Liver (tissue), 9 donors: ENCODE results near the gene NAP1L1. TPM values are rescaled to one million over a fixed set of nuclear protein-coding genes. Genes with fewer than 3 reads are reported as not detected.

ENCODE experiments used
- DNase-seq: peaks from one replicate; pipeline ENCODE4 v3.0.0-alpha.2; 2017; ENCODE audit warnings: low spot score
- H3K27ac ChIP-seq, 2 donors: one replicate each; pipeline ENCODE4 v1.7.0; 2013; ENCODE audit warnings: inconsistent platforms in 2 of 2, low read length in 2 of 2, control low read depth in 1 of 2, low read depth in 1 of 2, mild to moderate bottlenecking in 1 of 2
- H3K27me3 ChIP-seq, 4 donors: one replicate each; pipeline versions ENCODE4 v1.6.1 to v1.7.0; 2013; ENCODE audit warnings: low read length in 3 of 4, inconsistent platforms in 1 of 4, mild to moderate bottlenecking in 1 of 4, moderate library complexity in 1 of 4; ENCODE audit not compliant: control insufficient read depth in 4 of 4, insufficient read depth in 4 of 4
- H3K36me3 ChIP-seq, 4 donors: one replicate each; pipeline versions ENCODE4 v1.6.1 to v1.7.0; 2013; ENCODE audit warnings: low read length in 3 of 4, mild to moderate bottlenecking in 3 of 4, low read depth in 1 of 4, moderate library complexity in 1 of 4; ENCODE audit not compliant: control insufficient read depth in 4 of 4, insufficient read depth in 3 of 4
- H3K4me1 ChIP-seq, 4 donors: one replicate each; pipeline versions ENCODE4 v1.6.1 to v1.7.0; 2013; ENCODE audit warnings: low read length in 3 of 4, mild to moderate bottlenecking in 3 of 4, moderate library complexity in 1 of 4; ENCODE audit not compliant: control insufficient read depth in 4 of 4, insufficient read depth in 4 of 4
- H3K4me3 ChIP-seq, 3 donors: one replicate each; pipeline versions ENCODE4 v1.6.1 to v1.7.0; 2013; ENCODE audit warnings: low read length in 3 of 3, control low read depth in 1 of 3, low read depth in 1 of 3, mild to moderate bottlenecking in 1 of 3
- H3K9ac ChIP-seq, 2 donors: one replicate each; pipeline ENCODE4 v1.7.0; 2013; ENCODE audit warnings: low read length in 2 of 2, mild to moderate bottlenecking in 2 of 2, moderate library complexity in 2 of 2, control low read depth in 1 of 2, low read depth in 1 of 2
- H3K9me3 ChIP-seq, 4 donors: one replicate each; pipeline versions ENCODE4 v1.6.1 to v1.7.0; 2013; ENCODE audit warnings: low read length in 3 of 4; ENCODE audit not compliant: control insufficient read depth in 4 of 4
- EGR1 ChIP-seq, 2 donors: IDR thresholded peaks; 2 replicates each; pipeline ENCODE4 v1.6.1; 2016 to 2018; ENCODE audit warnings: antibody characterized with exemption in 2 of 2, low read depth in 2 of 2
- FOXA1 ChIP-seq: IDR thresholded peaks from 2 replicates; pipeline ENCODE4 v1.6.1; 2016; ENCODE audit warnings: antibody characterized with exemption
- GABPA ChIP-seq, 2 donors: IDR thresholded peaks in 1 of 2; conservative IDR thresholded peaks in 1 of 2; 2 replicates each; pipeline ENCODE4 v1.6.1; 2016; ENCODE audit warnings: antibody characterized with exemption in 2 of 2, mild to moderate bottlenecking in 1 of 2, moderate library complexity in 1 of 2
- HNF4G ChIP-seq: IDR thresholded peaks from 2 replicates; pipeline ENCODE4 v1.6.1; 2016; ENCODE audit warnings: antibody characterized with exemption
- NR2F2 ChIP-seq: IDR thresholded peaks from 2 replicates; pipeline ENCODE4 v1.6.1; 2016; ENCODE audit warnings: antibody characterized with exemption
- RAD21 ChIP-seq, 2 donors: IDR thresholded peaks; 2 replicates each; pipeline ENCODE4 v1.6.1; 2016; ENCODE audit warnings: antibody characterized with exemption in 2 of 2, mild to moderate bottlenecking in 2 of 2
- RXRA ChIP-seq, 2 donors: IDR thresholded peaks; 2 replicates each; pipeline ENCODE4 v1.6.1; 2017 to 2018; ENCODE audit warnings: antibody characterized with exemption in 2 of 2, mild to moderate bottlenecking in 1 of 2
- SP1 ChIP-seq: IDR thresholded peaks from 2 replicates; pipeline ENCODE4 v1.6.1; 2018; ENCODE audit warnings: antibody characterized with exemption, mild to moderate bottlenecking
- TAF1 ChIP-seq: conservative IDR thresholded peaks from 2 replicates; pipeline ENCODE4 v1.6.1; 2016; ENCODE audit warnings: antibody characterized with exemption, mild to moderate bottlenecking
- YY1 ChIP-seq: IDR thresholded peaks from 2 replicates; pipeline ENCODE4 v1.6.1; 2016; ENCODE audit warnings: antibody characterized with exemption, mild to moderate bottlenecking
- WGBS: extraction: QIAGEN DNeasy Blood & Tissue Kit; methylation state at CpG from one replicate; pipeline ENCODE4 v1.1.7; 2013; 5-methylcytosine and 5-hydroxymethylcytosine counted together
- polyA plus RNA-seq, 2 donors: library from polyadenylated mRNA; stranded (reverse) in 1 of 2; unstranded in 1 of 2; fragments of 200-250 nt in 1 of 2; fragments of >200 nt in 1 of 2; fragmentation: Nextera tagmentation in 1 of 2; extraction: Ambion mirVana in 1 of 2; gene quantifications; one replicate each; pipeline versions ENCODE4 v1.2.1 to v1.2.3, GENCODE V29; 2013 to 2015
- total RNA-seq, 2 donors: library from RNA; depleted of rRNA; stranded (reverse); fragments of >200 nt; gene quantifications; one replicate each; pipeline ENCODE4 v1.2.3, GENCODE V29; 2014
- TF ChIP-seq, protein P1 (sequence below): IDR thresholded peaks from 2 replicates; pipeline ENCODE4 v1.6.1; 2016; ENCODE audit warnings: antibody characterized with exemption, mild to moderate bottlenecking
- TF ChIP-seq, protein P2 (sequence below): fragments of 150-350 bp; IDR thresholded peaks from 2 replicates; pipeline ENCODE4 v1.5.1; 2017; ENCODE audit warnings: improper control_type of control experiment, low read depth, low read length; ENCODE audit not compliant: missing input control
- TF ChIP-seq, protein P3 (sequence below): IDR thresholded peaks from 2 replicates; pipeline ENCODE4 v1.6.1; 2016; ENCODE audit warnings: antibody characterized with exemption
- donor health status: healthy.
- donor health status: healthy.
- donor health status: healthy.
- donor health status: healthy.
- donor health status: healthy.

NAP1L1 gene
- total and polyA plus RNA-seq, 4 donors = 36.6 to 74.7 (median 42.4) TPM

DNA sequence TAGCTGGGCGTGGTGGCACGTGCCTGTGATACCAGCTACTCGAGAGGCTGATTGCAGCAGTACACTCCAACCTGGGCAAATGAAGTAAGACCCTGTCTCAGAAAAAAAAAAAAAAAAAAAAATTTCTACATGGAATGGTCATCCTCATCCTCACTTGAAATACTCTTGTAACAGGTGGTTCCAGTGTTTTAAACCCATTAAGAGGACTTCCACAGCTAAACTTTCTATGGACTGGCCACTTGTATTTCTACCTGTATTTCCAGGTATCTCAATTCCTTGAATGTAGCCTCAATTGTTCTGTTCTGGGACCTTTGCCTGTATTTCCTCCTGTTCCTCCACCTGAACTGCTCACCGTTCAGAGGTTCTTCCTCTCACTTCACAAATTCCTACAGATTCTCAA is 41.1 kb downstream of the NAP1L1 start:
- no peaks in the 10 kb centered on the region for H3K9me3 ChIP-seq
- TF ChIP-seq RXRA (IDR thresholded peaks at IDR 0.05) (no peak), YY1 (no peak), EGR1 (IDR thresholded peaks at IDR 0.05; ENCODE audit: low read depth in 2 of 2) (no peak)
- TF ChIP-seq, protein P1, sequence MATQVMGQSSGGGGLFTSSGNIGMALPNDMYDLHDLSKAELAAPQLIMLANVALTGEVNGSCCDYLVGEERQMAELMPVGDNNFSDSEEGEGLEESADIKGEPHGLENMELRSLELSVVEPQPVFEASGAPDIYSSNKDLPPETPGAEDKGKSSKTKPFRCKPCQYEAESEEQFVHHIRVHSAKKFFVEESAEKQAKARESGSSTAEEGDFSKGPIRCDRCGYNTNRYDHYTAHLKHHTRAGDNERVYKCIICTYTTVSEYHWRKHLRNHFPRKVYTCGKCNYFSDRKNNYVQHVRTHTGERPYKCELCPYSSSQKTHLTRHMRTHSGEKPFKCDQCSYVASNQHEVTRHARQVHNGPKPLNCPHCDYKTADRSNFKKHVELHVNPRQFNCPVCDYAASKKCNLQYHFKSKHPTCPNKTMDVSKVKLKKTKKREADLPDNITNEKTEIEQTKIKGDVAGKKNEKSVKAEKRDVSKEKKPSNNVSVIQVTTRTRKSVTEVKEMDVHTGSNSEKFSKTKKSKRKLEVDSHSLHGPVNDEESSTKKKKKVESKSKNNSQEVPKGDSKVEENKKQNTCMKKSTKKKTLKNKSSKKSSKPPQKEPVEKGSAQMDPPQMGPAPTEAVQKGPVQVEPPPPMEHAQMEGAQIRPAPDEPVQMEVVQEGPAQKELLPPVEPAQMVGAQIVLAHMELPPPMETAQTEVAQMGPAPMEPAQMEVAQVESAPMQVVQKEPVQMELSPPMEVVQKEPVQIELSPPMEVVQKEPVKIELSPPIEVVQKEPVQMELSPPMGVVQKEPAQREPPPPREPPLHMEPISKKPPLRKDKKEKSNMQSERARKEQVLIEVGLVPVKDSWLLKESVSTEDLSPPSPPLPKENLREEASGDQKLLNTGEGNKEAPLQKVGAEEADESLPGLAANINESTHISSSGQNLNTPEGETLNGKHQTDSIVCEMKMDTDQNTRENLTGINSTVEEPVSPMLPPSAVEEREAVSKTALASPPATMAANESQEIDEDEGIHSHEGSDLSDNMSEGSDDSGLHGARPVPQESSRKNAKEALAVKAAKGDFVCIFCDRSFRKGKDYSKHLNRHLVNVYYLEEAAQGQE = no peak
- 97% methylated on average over 4 of the region's 4 CpGs for WGBS
- H3K4me3 ChIP-seq = no peak overlapping the region
- H3K36me3 ChIP-seq = peaks cover 0 to 5% (median 0%) of the 10 kb centered on the region in 4 donors
- H3K4me1 ChIP-seq = no peaks in the 10 kb centered on the region
- no peak overlapping the region for H3K9ac ChIP-seq
- DNase-seq = no peak
- H3K27me3 ChIP-seq = no peaks in the 10 kb centered on the region
- H3K27ac ChIP-seq = no peak overlapping the region

DNA sequence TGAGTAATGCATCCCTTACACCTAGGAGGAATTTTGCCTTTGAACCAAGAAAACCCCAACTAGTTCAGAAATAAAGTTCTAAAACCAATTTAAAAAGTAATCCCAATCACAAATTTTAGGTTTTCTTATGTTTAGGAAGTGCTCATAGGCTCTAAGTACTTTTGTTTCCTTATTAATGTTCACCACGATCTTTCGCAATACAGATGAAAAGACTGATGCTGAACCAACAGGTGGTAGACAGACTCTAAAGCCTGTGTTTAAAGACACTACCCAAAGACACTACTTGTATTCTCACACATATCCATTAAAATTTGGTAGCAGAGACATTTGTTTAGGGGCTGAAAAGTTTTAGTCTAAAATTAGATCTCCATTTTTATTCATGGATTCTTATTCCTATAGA is 42.3 kb downstream of the NAP1L1 start:
- DNase-seq = no peak
- Histone ChIP-seq H3K27ac (no peak overlapping the region), H3K9ac (no peak overlapping the region), H3K4me3 (no peak overlapping the region), H3K36me3 (peaks cover 0 to 5% (median 0%) of the 10 kb centered on the region in 4 donors), H3K27me3 (no peaks in the 10 kb centered on the region), H3K9me3 (no peaks in the 10 kb centered on the region), H3K4me1 (peaks cover 0 to 3% (median under 1%) of the 10 kb centered on the region in 4 donors)
- TF ChIP-seq HNF4G (no peak), RAD21 (IDR thresholded peaks at IDR 0.05) (no peak), EGR1 (IDR thresholded peaks at IDR 0.05; ENCODE audit: low read depth in 2 of 2) (no peak), RXRA (IDR thresholded peaks at IDR 0.05) (no peak), GABPA (IDR thresholded peaks at IDR 0.05 in 1 of 2, conservative IDR thresholded peaks at IDR 0.05 in 1 of 2) (no peak), NR2F2 (no peak), YY1 (no peak), FOXA1 (no peak), TAF1 (no peak), SP1 (no peak)
- TF ChIP-seq, protein P1 = no peak
- TF ChIP-seq, protein P2, sequence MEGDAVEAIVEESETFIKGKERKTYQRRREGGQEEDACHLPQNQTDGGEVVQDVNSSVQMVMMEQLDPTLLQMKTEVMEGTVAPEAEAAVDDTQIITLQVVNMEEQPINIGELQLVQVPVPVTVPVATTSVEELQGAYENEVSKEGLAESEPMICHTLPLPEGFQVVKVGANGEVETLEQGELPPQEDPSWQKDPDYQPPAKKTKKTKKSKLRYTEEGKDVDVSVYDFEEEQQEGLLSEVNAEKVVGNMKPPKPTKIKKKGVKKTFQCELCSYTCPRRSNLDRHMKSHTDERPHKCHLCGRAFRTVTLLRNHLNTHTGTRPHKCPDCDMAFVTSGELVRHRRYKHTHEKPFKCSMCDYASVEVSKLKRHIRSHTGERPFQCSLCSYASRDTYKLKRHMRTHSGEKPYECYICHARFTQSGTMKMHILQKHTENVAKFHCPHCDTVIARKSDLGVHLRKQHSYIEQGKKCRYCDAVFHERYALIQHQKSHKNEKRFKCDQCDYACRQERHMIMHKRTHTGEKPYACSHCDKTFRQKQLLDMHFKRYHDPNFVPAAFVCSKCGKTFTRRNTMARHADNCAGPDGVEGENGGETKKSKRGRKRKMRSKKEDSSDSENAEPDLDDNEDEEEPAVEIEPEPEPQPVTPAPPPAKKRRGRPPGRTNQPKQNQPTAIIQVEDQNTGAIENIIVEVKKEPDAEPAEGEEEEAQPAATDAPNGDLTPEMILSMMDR = no peak
- TF ChIP-seq, protein P3, sequence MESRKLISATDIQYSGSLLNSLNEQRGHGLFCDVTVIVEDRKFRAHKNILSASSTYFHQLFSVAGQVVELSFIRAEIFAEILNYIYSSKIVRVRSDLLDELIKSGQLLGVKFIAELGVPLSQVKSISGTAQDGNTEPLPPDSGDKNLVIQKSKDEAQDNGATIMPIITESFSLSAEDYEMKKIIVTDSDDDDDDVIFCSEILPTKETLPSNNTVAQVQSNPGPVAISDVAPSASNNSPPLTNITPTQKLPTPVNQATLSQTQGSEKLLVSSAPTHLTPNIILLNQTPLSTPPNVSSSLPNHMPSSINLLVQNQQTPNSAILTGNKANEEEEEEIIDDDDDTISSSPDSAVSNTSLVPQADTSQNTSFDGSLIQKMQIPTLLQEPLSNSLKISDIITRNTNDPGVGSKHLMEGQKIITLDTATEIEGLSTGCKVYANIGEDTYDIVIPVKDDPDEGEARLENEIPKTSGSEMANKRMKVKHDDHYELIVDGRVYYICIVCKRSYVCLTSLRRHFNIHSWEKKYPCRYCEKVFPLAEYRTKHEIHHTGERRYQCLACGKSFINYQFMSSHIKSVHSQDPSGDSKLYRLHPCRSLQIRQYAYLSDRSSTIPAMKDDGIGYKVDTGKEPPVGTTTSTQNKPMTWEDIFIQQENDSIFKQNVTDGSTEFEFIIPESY = no peak
- WGBS = 82% methylated on average over 2 of the region's 2 CpGs
